T-helper 2 cell (primary cell): Measurements from ENCODE around the gene PANX3.
A peak's percentile ranks its signal among the peaks of the same experiment; 100 is the strongest.
"Not testable (repeated sequence)": the region's sequence is repeated elsewhere in the genome, so short reads cannot be mapped to it uniquely, and the experiment has no call there.

ENCODE experiments used
- DNase-seq, 5 experiments: peaks; one replicate each; pipeline versions ENCODE4 v3.0.0 to v3.0.0-alpha.2; 2012 to 2022
- total RNA-seq, 2 donors: gene quantifications; one replicate each; lab custom pipeline; 2026; lab: John Stamatoyannopoulos, UW

PANX3 gene, protein sequence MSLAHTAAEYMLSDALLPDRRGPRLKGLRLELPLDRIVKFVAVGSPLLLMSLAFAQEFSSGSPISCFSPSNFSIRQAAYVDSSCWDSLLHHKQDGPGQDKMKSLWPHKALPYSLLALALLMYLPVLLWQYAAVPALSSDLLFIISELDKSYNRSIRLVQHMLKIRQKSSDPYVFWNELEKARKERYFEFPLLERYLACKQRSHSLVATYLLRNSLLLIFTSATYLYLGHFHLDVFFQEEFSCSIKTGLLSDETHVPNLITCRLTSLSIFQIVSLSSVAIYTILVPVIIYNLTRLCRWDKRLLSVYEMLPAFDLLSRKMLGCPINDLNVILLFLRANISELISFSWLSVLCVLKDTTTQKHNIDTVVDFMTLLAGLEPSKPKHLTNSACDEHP
- 0 reads per million in 2 donors for total RNA-seq

DNA sequence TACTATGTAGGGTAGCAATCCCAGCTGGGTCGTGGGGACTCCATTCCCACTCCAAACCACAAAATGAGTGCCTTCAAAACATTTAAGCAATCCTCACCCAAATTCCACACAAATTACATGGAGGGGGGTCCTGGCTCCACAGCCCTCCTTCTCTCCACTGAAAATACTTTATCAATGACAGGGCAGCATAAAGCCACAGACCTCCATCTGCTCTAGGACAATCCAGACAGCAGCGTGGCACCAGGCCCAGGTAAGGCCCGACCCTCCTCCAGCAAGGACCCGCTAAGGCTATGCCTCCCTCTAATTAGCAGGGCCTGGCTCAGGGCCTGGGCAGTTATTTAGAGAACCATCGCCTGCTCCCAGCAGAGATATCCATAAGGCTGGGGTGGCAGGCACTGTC, at the start of gene PANX3:
Gene PANX3 (plus strand): TSS at position 365 of the 400 bp plus-strand sequence. CDS start 129 bp downstream, outside the sequence.
- no peak for DNase-seq

DNA sequence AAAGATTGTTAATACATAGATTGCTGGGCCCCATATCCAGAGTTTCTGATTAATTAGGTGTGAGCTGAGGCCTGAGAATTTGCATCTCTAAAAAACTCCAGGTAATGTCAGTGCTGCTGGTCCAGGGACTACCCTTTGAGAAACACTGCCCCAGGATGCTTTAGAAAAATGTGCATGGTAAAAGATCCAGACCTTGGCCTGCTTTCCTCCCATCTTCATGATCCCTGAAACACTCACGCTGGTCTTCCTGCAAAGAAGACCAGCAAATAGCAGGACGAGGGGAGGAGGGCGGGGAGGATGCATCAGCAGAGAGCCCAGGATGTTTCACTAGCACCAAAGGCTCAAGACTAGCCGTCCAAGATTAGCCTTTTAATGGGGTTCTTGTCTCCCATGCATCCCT, 41.5 kb upstream of the PANX3 start, which contains the start of gene OR8A1:
Gene OR8A1 (plus strand): TSS at position 301 of the 400 bp plus-strand sequence. CDS start 123 bp downstream, outside the sequence.
- DNase-seq, result no peak

DNA sequence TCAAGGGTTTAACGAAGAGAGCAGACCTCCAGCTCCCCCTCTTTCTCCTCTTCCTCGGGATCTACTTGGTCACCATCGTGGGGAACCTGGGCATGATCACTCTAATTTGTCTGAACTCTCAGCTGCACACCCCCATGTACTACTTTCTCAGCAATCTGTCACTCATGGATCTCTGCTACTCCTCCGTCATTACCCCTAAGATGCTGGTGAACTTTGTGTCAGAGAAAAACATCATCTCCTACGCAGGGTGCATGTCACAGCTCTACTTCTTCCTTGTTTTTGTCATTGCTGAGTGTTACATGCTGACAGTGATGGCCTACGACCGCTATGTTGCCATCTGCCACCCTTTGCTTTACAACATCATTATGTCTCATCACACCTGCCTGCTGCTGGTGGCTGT, 41.1 kb upstream of the PANX3 start:
- DNase-seq, result no peak

DNA sequence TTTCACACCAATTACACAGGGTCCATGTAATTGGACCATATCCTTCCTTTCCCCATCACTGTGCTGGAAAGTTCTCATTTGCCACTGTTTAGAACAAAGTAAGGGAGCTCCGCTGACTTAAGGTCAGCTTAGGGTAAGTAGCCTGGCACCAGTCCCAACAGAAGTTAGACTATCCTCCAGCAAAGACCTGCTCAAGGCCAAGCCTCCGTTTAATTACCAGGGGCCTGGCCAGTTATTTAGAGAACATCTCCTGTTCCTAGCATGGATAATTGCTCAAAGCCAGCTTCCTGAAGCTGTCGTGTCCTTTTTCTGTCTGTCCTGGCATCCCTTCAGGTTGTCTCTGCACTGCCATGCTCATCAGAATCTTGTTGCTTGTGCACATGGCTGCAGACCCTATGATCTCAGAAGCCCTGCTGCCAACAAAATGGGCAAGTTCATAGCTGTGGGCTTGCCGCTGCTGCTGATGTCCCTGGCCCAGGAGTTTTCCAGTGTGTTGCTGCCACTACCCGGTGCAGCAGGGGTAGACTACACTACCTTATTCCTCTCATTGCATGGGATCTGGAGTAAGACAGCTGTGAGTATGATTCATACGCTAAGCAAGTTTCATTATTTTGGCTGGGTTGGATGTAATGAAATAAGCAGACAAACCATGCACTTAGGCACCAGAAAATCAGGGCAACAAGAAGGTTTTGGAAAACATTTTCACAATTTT, 33.4 kb upstream of the PANX3 start:
- no peak for DNase-seq

DNA sequence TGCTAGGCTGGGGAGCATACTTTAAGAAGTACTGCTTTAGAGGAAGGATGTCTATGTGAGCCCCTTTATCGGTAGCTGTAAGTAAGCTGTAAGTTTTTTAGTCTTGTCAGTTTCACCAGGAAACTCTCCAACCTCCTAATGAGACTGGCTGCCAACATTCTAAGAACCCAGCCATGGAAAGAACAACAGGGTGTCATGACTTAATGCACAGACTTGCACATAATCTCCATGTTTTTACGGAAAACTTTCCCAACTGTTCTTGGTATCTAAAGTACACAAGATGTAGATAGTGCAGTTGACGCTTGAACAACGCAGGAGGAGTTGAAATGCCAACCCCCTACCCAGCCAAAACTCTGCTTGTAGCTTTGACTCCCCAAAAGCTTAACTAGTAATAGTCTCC, 32.5 kb upstream of the PANX3 start:
- DNase-seq, result no peak

DNA sequence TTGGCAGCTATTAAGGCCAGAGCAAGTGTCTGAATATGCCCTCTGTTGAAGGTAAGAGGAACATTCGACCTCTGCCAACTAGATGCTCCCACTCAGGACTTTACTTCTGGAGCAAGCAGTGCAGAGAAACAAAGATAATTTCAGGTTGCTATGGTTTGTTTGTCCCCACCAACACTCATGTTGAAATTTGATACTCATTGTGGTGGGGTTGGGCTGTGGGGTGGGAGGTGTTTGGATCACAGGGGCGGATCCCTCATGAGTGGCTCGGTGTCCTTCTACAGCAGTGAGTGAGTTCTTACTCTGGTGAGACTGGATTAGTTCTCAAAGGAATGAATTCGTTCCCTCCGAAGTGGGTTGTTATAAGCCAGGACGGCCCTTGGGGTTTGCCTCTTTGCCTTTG, 29.4 kb upstream of the PANX3 start:
- no peak for DNase-seq

DNA sequence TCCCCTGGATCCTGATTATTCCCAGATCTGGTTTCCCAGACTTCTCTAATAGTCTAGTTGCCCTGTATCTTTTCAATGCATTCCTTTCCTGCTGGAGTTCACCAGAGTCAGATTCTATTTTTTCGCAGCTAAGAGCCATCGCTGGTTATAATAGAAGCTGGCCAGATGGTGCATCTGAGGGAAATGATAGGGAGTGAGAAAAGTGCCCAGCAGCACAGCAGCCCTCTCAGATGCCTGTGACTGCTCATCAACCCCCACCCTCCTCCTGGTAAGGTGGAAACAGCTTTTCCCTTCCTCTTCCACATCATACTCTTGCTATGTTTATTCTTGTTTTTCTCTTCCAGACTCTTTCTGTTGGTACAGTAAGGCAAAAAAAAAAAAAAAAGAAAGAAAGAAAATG, 28.7 kb upstream of the PANX3 start:
- no peak for DNase-seq

DNA sequence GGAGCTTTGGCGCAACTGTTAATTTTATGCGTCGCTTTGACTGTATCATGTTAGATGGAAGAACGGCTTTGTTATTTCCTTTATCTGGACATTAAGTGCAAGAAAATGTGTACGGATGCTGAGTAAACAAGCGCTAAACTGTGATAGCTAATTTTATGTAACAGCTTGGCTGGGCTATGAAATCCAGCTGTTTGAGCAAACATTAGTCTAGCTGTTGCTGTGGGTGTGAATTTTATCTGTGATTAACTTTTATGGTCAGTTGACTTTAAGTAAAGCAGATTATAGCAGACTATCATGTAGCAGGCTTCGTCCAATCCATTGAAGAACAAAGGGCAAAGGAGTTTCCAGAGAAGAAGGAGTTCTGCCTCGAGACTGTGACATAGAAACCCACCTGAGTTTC, 27.4 kb upstream of the PANX3 start:
- no peak for DNase-seq

DNA sequence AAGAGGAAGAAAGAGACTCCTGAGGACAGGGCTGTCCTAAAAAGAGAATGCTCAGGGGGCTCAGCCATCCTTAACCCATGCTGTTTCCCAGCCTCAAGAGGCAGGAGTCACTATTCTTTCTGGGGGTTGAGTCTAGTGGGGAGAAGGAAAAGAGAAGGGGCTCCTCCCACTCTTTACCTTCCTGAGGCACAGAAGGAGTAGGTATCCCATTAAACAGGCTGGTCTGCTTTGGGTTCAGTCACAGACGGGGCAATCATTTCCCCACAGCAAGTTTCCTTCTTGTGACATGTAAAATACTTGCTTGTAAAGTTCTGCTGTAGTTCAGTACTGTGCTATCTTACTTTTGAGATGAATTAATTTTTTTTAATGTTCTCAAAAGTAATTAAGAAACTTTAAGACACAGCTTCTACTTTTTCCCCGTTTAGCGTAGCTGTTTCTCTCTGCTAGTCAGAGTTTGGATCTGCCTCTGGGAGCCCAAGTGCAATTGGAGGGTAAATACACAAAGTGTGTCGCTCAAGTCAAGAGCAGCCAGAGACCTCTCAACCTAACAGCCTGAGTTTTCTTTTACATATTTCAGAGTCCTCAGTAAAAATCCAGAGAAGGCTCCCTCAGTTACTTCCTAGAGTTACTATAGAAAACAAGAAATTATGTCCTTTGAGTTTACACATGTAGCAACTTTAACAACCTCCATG, 26.4 kb upstream of the PANX3 start:
- no peak for DNase-seq

DNA sequence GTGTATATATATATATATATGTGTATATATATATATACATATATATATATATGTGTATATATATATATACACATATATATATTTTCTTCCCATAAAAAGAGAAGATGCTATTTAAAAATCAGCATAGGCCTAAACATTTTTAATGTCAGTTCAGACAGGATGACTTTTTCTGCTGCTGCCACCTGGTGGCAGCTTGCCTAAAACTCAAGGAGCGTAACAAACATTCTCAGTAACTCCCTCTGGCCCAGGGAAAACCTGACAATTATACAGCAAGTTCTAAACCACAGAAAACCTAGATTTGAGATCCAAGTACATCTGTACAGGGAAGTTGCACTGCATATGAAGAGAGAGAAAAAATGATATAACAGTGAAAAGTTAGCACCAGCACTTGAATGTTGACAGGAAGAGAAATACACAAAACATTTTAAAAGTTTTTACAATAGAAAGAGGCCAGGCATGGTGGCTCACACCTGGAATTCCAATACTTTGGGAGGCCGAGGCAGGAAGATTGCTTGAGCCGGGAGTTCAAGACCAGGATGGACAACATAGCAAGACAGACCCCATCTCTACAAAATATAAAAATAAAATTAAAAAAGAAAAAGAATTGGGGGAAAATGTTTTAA, 24.9 kb upstream of the PANX3 start:
- peak in 3 of 5 experiments; percentile 6 to 38 (median 14) for DNase-seq

DNA sequence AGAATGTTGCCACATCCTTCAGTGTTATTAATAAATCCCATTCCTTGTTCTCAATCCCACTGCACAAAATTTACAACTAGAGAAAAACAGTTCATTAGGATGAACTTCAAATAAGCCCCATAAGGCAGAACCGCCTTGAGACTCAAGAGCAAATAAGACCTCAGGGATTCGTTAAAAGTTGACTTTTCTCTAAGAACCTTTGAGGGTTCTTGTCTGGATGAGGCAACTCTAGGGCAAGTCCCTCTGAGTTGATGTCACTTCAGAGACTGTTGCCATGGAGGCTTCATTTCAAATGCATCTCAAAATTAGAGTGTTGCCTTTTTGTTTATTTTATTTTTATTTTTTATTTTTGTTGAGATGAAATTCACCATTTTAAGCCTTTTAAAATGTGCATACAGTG, 19.8 kb upstream of the PANX3 start:
- no peak for DNase-seq

DNA sequence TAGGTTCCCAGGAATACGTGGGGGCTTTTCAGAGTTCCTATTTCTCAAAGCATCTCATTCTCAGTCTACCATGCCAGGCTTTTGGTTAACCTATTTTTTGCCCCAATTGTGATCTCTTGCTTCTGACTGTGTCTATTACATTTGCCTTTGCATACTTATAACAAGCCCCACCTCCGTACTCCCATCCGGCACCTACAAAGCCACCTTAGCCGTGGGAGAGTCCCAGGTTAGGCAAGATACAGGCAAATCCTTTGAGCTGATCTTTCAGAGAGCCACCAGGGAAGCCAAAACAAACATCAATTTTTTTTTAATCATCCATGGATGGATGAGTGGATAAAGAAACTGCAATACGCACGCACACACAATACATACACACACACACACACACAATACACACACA, 18.6 kb upstream of the PANX3 start:
- DNase-seq, result no peak

DNA sequence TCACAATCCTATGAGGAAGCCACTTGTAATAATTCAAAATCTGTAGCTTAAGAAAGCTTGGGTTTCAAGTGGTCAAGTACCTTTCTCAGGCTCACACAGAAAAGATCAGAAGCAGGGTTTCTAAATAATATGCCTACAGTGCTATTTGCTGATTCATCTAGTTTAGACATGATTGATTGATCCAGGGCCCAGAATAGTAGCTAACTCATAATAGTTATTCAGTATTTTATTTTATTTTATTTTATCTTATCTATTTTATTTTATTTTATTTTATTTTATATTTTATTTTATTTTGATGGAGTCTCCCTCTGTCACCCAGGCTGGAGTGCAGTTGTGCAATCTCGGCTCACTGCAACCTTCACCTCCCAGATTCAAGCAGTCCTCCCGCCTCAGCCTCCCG, 15.9 kb upstream of the PANX3 start:
- no peak for DNase-seq

DNA sequence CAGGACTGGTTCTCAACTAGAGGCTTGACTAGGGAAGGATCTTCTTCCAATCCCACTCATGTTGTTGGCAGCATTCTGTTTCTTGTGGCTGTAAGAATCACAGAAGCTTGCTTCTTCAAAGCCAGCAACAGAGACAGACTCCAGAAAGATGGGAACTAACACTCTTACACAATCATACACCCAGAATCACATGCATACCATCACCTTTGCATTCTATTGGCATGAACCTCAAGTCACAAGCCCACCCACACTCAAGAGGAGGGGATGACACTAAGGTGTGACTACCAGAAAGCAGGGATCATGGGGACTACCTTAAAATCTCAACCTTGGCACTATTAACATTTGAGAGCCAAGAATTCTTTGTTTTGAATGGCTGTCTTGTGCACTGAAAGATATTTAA, 13.6 kb upstream of the PANX3 start:
- no peak for DNase-seq

DNA sequence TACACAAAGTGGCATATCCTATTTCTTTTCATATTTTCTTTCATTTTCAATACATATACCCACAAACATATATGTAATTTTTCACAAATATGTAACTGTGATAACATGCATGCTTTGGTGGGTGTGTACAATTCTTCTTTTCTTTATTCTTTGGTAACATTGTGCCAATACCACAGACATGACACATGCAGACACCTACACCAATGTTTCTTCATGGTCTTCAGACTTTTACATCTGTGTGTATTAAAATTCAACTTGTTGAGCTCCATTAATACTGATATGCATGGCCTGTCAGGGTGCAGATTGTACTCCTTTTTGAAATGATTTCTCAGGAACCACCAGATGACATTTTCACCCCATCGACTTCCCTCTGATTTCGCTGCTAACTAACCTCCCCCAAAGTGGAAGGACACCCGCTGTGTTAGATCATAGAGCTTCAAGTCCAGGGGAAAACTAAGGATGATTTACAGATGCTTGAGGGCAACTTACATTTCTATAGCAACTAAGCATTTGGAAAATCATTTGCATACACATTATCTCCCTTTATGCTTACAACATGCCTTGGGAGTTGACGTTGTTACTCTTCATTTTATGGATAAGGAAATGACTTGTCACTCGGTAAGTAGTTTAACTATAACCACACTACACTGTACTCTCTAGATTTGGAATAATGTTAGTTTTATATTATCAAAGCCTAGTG, 10.5 kb upstream of the PANX3 start:
- no peak for DNase-seq

DNA sequence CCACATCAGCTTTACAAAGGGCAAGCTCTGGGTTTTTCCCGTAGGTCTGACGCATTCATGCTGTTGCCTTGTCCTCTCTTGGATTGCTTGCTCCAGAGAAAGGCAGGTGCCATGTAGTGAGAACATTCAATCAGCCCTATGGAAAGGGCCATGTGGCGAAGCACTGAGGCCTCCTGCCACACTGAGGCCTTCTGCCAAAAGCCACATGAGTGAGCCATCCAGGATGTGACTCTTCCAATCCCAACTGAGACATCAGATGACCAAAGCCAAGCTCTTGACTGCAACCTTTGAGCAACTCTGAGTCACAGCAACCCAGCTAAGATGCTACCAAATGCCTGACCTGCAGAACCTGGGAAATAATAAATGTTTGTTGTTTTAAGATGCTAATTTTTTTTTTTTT, 9.0 kb upstream of the PANX3 start:
- DNase-seq, result no peak

DNA sequence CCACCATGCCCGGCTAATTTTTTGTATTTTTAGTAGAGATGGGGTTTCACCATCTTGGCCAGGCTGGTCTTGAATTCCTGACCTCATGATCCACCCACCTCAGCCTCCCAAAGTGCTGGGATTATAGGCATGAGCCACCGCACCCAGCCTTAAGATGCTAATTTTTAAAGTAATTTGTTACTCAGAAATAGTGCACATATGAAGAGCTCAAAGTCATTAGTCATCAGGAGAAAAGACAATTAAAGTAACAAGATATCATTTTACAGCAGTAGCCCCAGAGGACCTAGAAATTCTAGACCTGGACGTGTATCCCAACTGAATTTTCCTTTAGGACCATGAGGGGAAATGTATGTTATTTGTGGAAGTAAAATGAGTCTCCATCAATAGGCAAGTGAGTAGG, 8.5 kb upstream of the PANX3 start:
- not testable (repeated sequence) for DNase-seq

DNA sequence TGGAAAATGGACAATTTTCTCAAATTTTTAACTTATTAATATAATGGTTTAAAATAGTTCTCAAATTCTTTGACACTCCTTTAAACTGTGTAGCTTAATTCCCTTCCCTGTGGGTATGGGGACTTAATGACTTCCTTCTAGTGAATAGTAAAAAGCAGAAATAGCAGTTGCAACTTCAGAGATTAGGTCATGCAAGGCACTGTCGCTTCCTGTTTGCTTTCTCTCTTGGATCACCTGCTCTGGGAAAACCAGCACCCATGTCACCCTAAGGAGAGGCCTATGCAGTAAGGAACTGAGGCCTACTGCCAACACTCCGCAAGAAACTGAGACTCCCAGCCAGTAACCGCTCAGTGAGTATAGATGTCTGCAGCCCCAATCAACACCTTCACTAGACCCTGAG, 5.5 kb upstream of the PANX3 start:
- DNase-seq, result no peak

DNA sequence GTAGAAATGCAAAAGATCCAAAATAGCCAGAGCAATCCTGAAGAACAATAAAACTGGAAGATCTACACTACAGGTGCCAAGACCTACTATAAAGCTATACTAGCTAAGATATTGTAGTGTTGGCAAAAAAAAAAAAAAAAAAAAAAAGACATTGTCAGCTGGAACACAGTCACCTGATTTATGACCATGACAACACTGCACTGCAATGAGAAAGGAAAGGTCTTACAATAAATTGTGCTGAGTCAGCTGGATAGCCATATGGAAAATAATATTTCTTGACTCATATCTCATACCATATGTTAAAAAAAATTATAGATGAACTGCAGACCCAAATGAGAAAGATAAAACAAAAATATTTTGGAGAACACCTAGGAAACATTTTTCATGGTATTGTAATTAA, 3.1 kb upstream of the PANX3 start:
- DNase-seq, result no peak

DNA sequence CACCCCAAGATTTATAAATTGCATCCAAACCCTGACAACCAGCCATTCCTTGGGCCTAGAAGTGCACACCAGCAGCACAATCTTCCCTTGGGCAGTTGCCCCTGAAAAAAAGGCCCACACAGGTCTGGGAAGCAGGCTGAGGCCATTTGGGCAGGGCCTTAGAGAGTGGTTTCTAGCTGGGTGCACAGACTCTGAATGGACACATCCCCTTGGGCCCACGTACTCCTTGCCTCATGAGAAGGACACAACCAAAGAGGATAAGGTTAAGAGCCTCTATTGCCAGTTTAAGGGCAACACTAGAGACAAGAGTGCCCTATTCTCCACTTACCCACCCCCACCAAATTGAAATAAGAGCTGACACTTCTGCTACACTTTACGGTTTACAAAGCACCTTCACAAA, 933 bp upstream of the PANX3 start:
- no peak for DNase-seq

DNA sequence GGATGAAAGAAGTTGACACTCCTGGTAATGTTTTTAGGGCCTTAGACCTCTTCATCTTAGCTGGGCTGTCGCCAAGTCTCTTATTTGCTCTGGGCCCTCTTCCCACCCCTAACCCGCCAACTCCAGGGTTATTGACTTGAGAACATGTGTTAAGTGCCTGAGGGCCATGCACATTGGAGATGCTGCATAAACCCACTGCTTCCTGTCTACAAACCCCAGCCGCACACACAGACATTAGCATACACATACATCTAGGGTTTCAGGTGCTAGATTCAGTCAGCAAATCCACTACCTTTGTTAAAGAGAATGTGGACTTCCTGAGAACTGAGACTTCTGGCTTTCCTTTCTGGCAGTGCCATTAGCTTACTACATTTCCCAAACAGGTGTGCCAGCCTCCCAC, 817 bp downstream of the PANX3 start:
- DNase-seq, result peak in 1 of 5 experiments; percentile 89

DNA sequence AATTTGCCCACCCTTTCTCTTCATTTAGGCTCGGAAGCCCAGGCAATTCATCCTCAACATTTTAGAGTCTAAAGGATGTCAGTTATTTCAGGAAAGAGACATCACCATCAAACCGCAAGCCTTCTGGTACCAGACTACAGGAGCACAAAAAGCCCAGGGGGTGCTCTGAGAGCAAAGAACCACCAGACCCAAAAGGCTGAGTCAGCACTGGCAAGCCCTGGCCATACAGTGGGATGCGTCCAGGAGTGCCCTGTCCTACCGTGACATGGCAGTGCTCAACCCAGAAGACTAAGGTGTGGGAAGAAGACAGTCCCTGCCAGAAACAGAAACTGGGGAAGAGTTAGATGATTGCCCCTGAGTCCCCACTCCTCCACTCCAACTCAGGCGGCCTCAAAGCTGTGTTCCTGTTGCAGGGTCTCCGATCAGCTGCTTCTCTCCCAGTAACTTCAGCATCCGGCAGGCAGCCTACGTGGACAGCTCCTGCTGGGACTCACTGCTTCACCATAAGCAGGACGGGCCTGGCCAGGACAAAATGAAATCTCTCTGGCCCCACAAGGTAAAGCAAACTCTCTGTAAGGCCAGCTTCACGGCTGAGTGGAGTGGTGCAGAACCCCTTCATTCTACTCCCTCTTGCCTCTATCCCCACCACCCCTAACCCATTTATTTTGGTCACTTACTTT, 1.5 kb downstream of the PANX3 start:
- DNase-seq, result no peak
